Measurements from ENCODE around the gene LRTM2.

Gene LRTM2

GRCh38 chr12:1844223-1844622, 23.9 kb downstream of the LRTM2 start:
- no peak for DNase-seq

DNA sequence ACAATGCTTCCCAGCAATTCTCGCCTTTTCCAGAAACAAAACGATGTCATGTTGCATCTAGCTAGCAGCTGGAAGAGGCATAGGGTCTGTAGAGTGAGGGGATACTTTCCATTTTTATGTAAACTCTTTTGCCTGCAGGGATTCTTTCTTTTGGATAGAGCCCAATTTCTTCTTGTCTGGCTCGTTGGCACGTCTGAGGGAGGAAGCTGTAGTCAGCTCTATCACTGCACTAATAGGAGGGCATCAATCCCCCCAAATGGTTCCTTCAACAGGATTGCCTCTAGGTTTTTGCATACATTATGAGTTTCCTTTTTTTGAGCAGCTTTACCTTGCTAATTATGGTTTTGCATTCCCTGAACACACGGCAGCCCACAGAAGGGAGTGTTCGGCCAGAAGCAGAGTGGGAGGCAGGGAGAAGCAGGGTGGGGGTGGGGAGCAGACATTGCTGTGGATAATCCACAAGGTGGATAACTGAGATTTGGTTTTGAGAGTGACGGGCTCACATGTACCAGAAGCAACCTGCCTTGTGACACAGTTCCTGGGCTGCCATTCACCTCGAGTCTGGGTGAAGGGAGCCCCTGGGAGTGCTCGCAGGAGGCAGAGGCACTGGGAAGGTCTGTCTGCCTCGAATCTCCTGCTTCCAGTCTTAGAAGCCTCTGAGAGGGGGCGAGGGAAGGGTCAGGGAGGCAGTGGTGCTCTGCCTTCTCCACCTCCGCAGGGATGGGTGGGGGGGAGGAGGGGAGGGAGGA, 24.5 kb downstream of the LRTM2 start:
- no peak for DNase-seq

DNA sequence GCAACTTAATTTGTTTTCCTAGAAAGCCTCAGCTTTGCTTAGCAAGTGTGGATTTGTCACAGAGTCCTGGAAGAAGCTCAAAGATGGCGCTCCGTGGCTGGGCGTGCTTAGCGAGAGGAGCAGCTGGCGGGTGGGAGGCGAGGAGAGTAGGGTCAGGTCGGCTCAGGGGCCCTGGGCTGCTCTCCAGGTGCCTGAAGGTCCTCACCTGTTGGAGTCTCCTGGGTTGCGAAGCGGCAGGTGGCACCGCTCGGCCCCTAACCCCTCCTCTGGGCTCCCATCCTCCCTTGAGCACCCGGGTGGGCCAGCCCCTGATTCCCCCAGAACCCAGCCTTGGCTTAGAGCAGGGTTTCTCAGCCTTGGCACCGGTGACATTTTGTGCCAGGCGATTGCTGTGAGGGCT, 25.1 kb downstream of the LRTM2 start:
- DNase-seq, result no peak

GRCh38 chr12:1845886-1846285, 25.5 kb downstream of the LRTM2 start:
- no peak for DNase-seq

- no peak for DNase-seq
These were observed 26.3 kb downstream of the LRTM2 start for GRCh38 chr12:1846421-1847405.

DNA sequence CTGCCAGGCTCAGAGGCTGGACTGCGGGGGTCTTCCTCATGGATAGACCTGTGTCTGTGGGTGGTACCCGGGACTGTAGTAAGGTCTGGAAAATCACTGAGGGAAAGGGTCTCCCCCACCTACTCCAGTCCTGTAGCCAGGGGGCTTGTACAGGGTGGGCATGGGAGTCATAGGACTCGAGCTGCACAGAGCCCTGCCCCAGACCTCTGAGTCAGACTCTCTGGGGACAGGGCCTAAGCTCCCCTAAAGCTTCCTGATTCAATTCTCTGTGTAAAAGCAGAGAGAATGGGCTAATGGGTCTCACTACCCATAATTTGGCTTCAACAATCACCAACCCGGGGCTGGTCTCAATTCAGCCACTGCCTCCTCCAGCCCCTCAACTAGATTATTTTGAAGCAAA, 27.0 kb downstream of the LRTM2 start:
- no peak for DNase-seq

GRCh38 chr12:1848146-1848545, 27.8 kb downstream of the LRTM2 start:
- DNase-seq, result no peak

DNA sequence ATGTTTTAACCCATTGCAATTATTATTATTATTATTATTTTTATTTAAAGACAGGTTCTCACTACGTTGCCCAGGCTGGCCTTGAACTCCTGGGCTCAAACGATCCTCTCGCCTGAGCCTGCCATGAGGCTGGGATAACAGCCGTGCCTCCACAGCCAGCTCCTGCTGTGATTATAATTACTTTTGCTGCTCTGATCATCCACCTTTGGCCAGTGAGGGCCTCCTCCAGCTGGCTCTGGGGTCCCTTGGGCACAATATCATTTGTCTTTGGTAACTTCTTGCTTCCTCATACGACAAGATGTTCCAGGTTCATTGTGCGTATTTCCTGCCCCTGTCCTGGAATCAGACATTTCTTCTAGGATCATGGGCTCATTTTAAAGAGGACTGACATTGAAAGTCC, 28.4 kb downstream of the LRTM2 start:
- DNase-seq, result no peak

- DNase-seq, result no peak
These were observed 30.9 kb downstream of the LRTM2 start for GRCh38 chr12:1851151-1851701.

DNA sequence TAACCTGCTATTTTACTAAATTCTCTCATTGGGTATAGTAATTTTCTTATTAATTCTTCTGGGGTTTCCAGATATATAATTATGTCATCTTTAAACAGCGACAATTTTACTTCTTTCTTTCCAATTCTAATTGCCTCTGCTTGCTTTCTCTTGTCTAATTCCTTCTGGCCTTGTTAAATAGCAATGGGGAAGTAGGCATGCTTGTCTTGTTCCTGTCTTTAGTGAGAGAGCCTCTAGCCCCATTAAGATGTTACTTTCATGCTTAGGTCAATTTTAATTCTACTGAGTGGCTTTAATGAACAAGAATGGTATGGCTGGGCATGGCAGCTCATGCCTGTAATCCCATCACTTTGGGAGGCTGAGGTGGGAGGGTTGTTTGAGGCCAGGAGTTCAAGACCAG, 31.7 kb downstream of the LRTM2 start:
- DNase-seq, result no peak

GRCh38 chr12:1853716-1854115, 33.4 kb downstream of the LRTM2 start:
- no peak for DNase-seq

DNA sequence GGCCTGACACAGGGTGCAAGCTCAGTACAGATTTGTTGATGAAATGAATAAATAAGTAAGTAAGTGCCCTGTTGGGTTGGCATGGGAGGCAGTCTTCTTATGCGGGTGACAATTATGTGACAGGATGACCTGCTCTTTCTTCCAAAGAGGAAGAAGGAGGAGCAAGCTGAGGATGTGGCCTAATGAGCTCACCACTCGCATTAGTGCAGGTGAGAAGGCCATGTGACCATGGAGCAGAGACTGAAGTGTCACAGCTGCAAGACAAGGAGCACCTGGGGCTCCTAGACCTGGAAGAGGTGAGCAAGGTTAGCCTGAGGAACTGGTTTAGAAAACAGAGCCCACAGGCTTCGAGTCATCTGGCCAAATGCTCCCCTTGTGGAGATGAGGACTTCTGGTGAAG, 34.9 kb downstream of the LRTM2 start:
- no peak for DNase-seq

- DNase-seq, result no peak
These were observed 36.7 kb downstream of the LRTM2 start for GRCh38 chr12:1857086-1857485.

- no peak for DNase-seq
These were observed 37.5 kb downstream of the LRTM2 start for GRCh38 chr12:1857821-1858220.

- no peak for DNase-seq
These were observed 38.1 kb downstream of the LRTM2 start for GRCh38 chr12:1858456-1858855.

- DNase-seq, result no peak
These were observed 39.3 kb downstream of the LRTM2 start for GRCh38 chr12:1859643-1860042.

DNA sequence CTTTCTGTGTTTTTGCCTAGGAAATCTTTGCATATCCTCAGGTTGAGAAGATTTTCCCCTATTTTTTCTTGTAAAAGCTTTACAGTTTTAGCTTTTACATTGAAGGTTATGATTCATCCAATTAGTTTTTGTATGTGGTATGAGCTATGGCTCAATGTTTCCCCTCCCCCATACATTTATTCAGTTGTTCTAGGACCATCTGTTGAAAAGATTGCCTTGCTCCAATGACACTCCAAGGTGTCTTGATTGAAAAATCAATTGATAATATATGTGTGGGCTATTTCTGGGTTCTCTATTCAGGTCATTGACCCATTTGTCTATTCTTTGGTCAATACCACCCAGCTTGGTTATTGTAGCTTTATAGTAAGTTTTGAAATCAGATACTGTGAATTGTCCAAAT, 42.6 kb downstream of the LRTM2 start:
- no peak for DNase-seq

DNA sequence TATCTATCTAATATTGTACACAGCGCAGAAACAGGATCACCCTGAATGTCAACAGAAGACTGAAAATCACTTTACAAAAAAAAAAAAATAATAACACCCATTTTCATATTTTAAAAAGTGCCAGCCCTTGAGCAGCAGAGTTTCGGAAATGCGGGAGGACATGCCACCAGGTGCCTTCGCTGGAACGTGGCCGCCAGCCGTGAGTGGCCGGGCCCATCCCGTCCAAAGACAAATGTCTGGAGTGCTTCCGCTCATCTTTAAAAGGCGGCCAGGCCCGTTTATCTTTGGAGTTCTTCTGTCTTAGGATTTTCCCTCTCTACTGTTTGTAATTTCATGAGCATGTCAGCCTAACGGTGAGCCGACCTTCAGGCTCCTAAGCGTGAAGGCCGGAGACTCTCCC, 43.5 kb downstream of the LRTM2 start:
- DNase-seq, result no peak

DNA sequence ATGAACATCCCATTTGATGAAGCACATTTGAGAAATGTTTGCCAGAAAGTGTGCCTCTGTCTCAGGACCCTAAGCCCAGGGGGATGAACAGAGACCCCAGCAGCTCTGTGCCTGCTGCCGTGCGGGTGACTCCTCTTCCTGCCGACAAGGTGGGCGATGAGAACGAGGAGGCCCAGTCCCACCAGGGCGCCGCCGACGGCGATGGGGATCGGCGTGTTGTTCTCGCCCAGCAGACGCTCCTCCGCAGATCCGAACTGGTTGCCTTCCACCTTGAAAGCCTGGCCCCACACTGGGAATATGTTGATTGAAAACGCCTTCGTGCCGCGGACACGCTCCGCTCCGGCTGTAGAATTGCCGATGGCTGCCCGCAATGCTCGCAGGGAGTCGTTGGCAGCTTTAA, 44.1 kb downstream of the LRTM2 start:
- no peak for DNase-seq

DNA sequence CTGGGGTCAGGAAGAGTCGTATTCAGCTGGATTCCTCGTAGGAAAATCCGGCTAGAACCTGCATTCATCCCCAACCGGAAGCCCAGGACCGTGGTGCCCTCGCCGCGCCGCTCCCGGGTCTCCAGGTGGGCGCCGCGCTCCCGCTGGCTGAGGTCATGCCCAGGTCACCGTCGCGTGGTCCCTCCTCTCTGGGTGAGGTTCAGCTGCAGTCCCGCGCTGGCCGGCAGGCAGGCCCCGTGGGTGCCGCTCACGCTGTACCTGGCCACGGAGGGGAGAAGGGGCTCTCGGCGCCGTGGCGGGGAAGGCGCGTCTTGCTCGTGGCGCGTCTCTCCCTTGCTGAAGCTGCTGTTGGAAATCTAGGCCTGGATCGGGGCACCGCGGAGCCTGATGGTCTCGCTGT, 44.5 kb downstream of the LRTM2 start:
- no peak for DNase-seq

GRCh38 chr12:1865284-1865866, 45.0 kb downstream of the LRTM2 start:
- no peak for DNase-seq

GRCh38 chr12:1869145-1869544, 48.8 kb downstream of the LRTM2 start:
- no peak for DNase-seq

GRCh38 chr12:1870086-1870485, 49.7 kb downstream of the LRTM2 start:
- no peak for DNase-seq
